IMR-90 (cell line): Measurements from ENCODE around the gene KMT2C. TPM values are rescaled to one million over a fixed set of nuclear protein-coding genes. Genes with fewer than 3 reads are reported as not detected.

Experiments
- ATAC-seq: fragments of 200-7000 bp; cut with Tn5 transposase; 2 replicates; pipeline ENCODE4 v1.9.1; 2020; ENCODE audit warnings: low read depth, mild to moderate bottlenecking, moderate library complexity
- BruUV-seq: library from RNA; stranded (reverse); fragments of 400-500 nt; replicated peaks from 2 replicates; lab custom pipeline; 2021; lab: Mats Ljungman, UMichigan
- CTCF ChIA-PET: fragments of 300-600 bp; formaldehyde crosslinking; extraction: SDS; loops from one replicate; lab custom pipeline; 2021; ENCODE audit warnings: antibody characterized with exemption; lab: Yijun Ruan, JAX
- POLR2A ChIA-PET: fragments of 300-600 bp; sonication (Branson Sonifier 250); formaldehyde crosslinking; loops from one replicate; lab custom pipeline; 2022; ENCODE audit warnings: antibody characterized with exemption; ENCODE audit not compliant: unreplicated experiment; lab: Charles Lee
- DNase-seq: peaks from one replicate; pipeline ENCODE4 v3.0.0; 2013
- H2AFZ ChIP-seq: replicated peaks from 2 replicates; pipeline ENCODE3; 2013; ENCODE audit warnings: low read length, mild to moderate bottlenecking; ENCODE audit not compliant: poor library complexity
- H2AK5ac ChIP-seq: 2 replicates; pipeline ENCODE4 v1.6.1; 2013; ENCODE audit warnings: low read depth, low read length, inconsistent platforms
- H2AK9ac ChIP-seq: replicated peaks from 2 replicates; pipeline ENCODE3; 2013; ENCODE audit warnings: mild to moderate bottlenecking, low read depth, low read length, moderate library complexity; ENCODE audit not compliant: poor library complexity
- H2BK120ac ChIP-seq: 2 replicates; pipeline ENCODE4 v1.6.1; 2013; ENCODE audit warnings: low read depth, low read length, inconsistent platforms
- H2BK15ac ChIP-seq: 3 replicates; pipeline ENCODE4 v1.6.1; 2013; ENCODE audit warnings: low read depth, low read length, inconsistent platforms
- H2BK20ac ChIP-seq: 2 replicates; pipeline ENCODE4 v1.6.1; 2013; ENCODE audit warnings: low read depth, mild to moderate bottlenecking, inconsistent platforms, low read length, moderate library complexity
- H2BK5ac ChIP-seq: 2 replicates; pipeline ENCODE4 v1.6.1; 2013; ENCODE audit warnings: mild to moderate bottlenecking, low read depth, low read length, inconsistent platforms; ENCODE audit not compliant: poor library complexity, severe bottlenecking
- H3K14ac ChIP-seq: replicated peaks from 2 replicates; pipeline ENCODE4 v1.6.1; 2013; ENCODE audit warnings: low read depth, low read length, inconsistent platforms
- H3K18ac ChIP-seq: 2 replicates; pipeline ENCODE4 v1.6.1; 2013; ENCODE audit warnings: low read depth, low read length, control low read depth
- H3K23ac ChIP-seq: 2 replicates; pipeline ENCODE4 v1.6.1; 2013; ENCODE audit warnings: low read depth, low read length, inconsistent platforms
- H3K27ac ChIP-seq: 2 replicates; pipeline ENCODE4 v1.5.1; 2013; ENCODE audit warnings: mild to moderate bottlenecking, control low read depth, low read length; ENCODE audit not compliant: insufficient read depth
- H3K27me3 ChIP-seq: 2 replicates; pipeline ENCODE4 v1.6.1; 2013; ENCODE audit warnings: low read length; ENCODE audit not compliant: control insufficient read depth, insufficient read depth
- H3K36me3 ChIP-seq: 2 replicates; pipeline ENCODE4 v1.6.1; 2013; ENCODE audit warnings: low read length, mixed read lengths; ENCODE audit not compliant: control insufficient read depth, insufficient read depth
- H3K4ac ChIP-seq: 2 replicates; pipeline ENCODE4 v1.6.1; 2013; ENCODE audit warnings: low read depth, low read length, inconsistent platforms
- H3K4me1 ChIP-seq: 2 replicates; pipeline ENCODE4 v1.6.1; 2013; ENCODE audit warnings: low read length, mixed read lengths; ENCODE audit not compliant: control insufficient read depth, insufficient read depth
- H3K4me2 ChIP-seq: 2 replicates; pipeline ENCODE4 v1.6.1; 2013; ENCODE audit warnings: low read depth, mild to moderate bottlenecking, control low read depth, low read length, moderate library complexity
- H3K4me3 ChIP-seq: 2 replicates; pipeline ENCODE4 v1.5.1; 2013; ENCODE audit warnings: low read depth, mild to moderate bottlenecking, control low read depth, low read length, moderate library complexity; ENCODE audit not compliant: insufficient read depth
- H3K56ac ChIP-seq: 2 replicates; pipeline ENCODE4 v1.6.1; 2013; ENCODE audit warnings: low read length, inconsistent platforms; ENCODE audit not compliant: insufficient read depth; ENCODE audit errors: extremely low read depth
- H3K79me1 ChIP-seq, 2 experiments: 2 replicates each; pipeline ENCODE4 v1.6.1; 2013; ENCODE audit warnings: low read length in 2 of 2, inconsistent platforms in 1 of 2, low read depth in 1 of 2
- H3K9ac ChIP-seq: 2 replicates; pipeline ENCODE4 v1.6.1; 2013; ENCODE audit warnings: low read depth, low read length, control low read depth
- H3K9me1 ChIP-seq: 2 replicates; pipeline ENCODE4 v1.6.1; 2013; ENCODE audit warnings: low read length, inconsistent platforms; ENCODE audit not compliant: insufficient read depth
- H3K9me3 ChIP-seq: 2 replicates; pipeline ENCODE4 v1.6.1; 2013; ENCODE audit warnings: low read length; ENCODE audit not compliant: control insufficient read depth, insufficient read depth
- H4K20me1 ChIP-seq: 2 replicates; pipeline ENCODE4 v1.6.1; 2013; ENCODE audit warnings: low read length, inconsistent platforms; ENCODE audit not compliant: insufficient read depth
- H4K5ac ChIP-seq: 2 replicates; pipeline ENCODE4 v1.6.1; 2013; ENCODE audit warnings: mild to moderate bottlenecking, low read depth, low read length, control low read depth
- H4K8ac ChIP-seq, 2 experiments: 2 replicates each; pipeline ENCODE4 v1.6.1; 2013; ENCODE audit warnings: low read depth in 2 of 2, low read length in 2 of 2, control low read depth in 1 of 2, inconsistent platforms in 1 of 2
- H4K91ac ChIP-seq: 2 replicates; pipeline ENCODE4 v1.6.1; 2013; ENCODE audit warnings: low read depth, low read length, inconsistent platforms; ENCODE audit not compliant: insufficient read depth
- CEBPB ChIP-seq: IDR thresholded peaks from 2 replicates; pipeline ENCODE4 v1.6.1; 2012; ENCODE audit warnings: low read depth, low read length, improper control_type of control experiment
- CHD1 ChIP-seq: IDR thresholded peaks from 2 replicates; pipeline ENCODE4 v1.6.1; 2012; ENCODE audit warnings: low read depth, low read length, improper control_type of control experiment
- MAFK ChIP-seq: IDR thresholded peaks from 2 replicates; pipeline ENCODE4 v1.6.1; 2012; ENCODE audit warnings: low read depth, low read length, improper control_type of control experiment
- MAZ ChIP-seq: IDR thresholded peaks from 2 replicates; pipeline ENCODE4 v1.6.1; 2012; ENCODE audit warnings: low read depth, mild to moderate bottlenecking, low read length, improper control_type of control experiment, moderate library complexity, borderline replicate concordance
- MXI1 ChIP-seq: IDR thresholded peaks from 2 replicates; pipeline ENCODE4 v1.6.1; 2012; ENCODE audit warnings: low read depth, mild to moderate bottlenecking, low read length, moderate library complexity, borderline replicate concordance
- POLR2A ChIP-seq: IDR thresholded peaks from 2 replicates; pipeline ENCODE4 v1.6.1; 2012; ENCODE audit warnings: mild to moderate bottlenecking, low read depth, low read length
- RAD21 ChIP-seq: IDR thresholded peaks from 2 replicates; pipeline ENCODE4 v1.6.1; 2012; ENCODE audit warnings: low read length, improper control_type of control experiment
- RFX5 ChIP-seq: IDR thresholded peaks from 2 replicates; pipeline ENCODE4 v1.8.0; 2012; ENCODE audit warnings: low read depth, mild to moderate bottlenecking, low read length, moderate library complexity
- SMC3 ChIP-seq: fragments of 150-350 bp; IDR thresholded peaks from 2 replicates; pipeline ENCODE4 v1.6.1; 2016; ENCODE audit warnings: low read depth, mild to moderate bottlenecking, antibody characterized with exemption, low read length, moderate library complexity
- WGBS, 2 experiments: methylation state at CpG; one replicate each; pipeline versions ENCODE4 v1.1.5 to v1.1.7; 2013; ENCODE audit warnings: missing lambda C conversion rate in 2 of 2; ENCODE audit not compliant: insufficient read length in 1 of 2; ENCODE audit errors: extremely low coverage in 2 of 2; 5-methylcytosine and 5-hydroxymethylcytosine counted together
- dilution Hi-C: fragments of 300-500 bp; cut with HindIII; formaldehyde crosslinking; loops from one replicate; pipeline ENCODE4 v1.14.3; 2018; ENCODE audit warnings: low sequenced_read_pairs; ENCODE audit not compliant: unreplicated experiment
- in situ Hi-C: fragments of 300-500 bp; cut with MboI; formaldehyde crosslinking; loops from 3 replicates; pipeline ENCODE4 v1.14.3; 2019; ENCODE audit warnings: low sequenced_read_pairs, inconsistent platforms, mixed read lengths
- intact Hi-C: fragments of 100-400 bp; cut with micrococcal nuclease; formaldehyde crosslinking; loops from 2 replicates; pipeline ENCODE4 v1.10.0; 2022
- polyA plus RNA-seq, 3 experiments: library from polyadenylated mRNA; depleted of rRNA; stranded (reverse); fragments of >200 nt; gene quantifications; 2 replicates each; pipeline ENCODE4 v1.2.3, GENCODE V29; 2012; ENCODE audit warnings: low replicate concordance in 1 of 3
- total RNA-seq: library from RNA; depleted of rRNA; stranded (reverse); fragments of >200 nt; gene quantifications from 2 replicates; pipeline ENCODE4 v1.2.3, GENCODE V29; 2012
- TF ChIP-seq, protein P1 (sequence below): conservative IDR thresholded peaks from 2 replicates; pipeline ENCODE4 v1.5.1; 2012; ENCODE audit warnings: mild to moderate bottlenecking, low read depth, low read length, improper control_type of control experiment
- TF ChIP-seq, protein P2 (sequence below): fragments of 150-350 bp; IDR thresholded peaks from 2 replicates; pipeline ENCODE4 v1.6.1; 2017; ENCODE audit warnings: mild to moderate bottlenecking, antibody characterized with exemption, low read length, low read depth

Gene KMT2C
- total and polyA plus RNA-seq, 2 of the 4 experiments (the other 2 are of a cell fraction), result 8.0 to 23.3 TPM

DNA sequence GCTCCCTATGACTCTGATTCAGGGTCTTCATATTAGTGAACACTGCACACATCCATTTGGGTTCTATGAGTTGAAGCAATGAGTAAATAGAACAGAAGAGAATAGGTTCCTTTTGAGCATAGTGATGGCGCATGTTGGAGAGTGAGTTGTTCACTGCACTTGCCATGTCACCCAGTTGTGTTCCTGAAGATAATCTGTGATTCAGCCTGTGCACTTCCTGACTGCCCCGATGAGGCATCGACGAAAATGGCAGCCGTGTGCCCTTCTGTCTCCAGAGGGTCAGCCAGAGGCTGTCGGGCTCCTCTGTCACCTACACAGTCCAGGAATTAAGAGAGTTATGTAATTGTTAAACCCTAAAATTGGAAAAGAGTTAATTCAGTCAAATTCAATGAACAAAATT is 315.6 kb downstream of the KMT2C start:
- ChIA-PET POLR2A (no interaction called here), CTCF (no interaction called here)
- Histone ChIP-seq H4K91ac (no peak overlapping the region), H3K9me1 (no peaks in the 10 kb centered on the region), H3K27me3 (no peaks in the 10 kb centered on the region), H3K79me1 (peaks cover 0 to 2% of the 10 kb centered on the region in 2 experiments; a peak in 1 of 4 replicates), H2AK5ac (no peak overlapping the region), H4K8ac (no peak overlapping the region), H3K14ac (no peak overlapping the region), H2BK20ac (no peak overlapping the region), H3K9ac (no peak overlapping the region), H2AK9ac (no peak overlapping the region), H2BK5ac (no peak overlapping the region), H4K20me1 (no peaks in the 10 kb centered on the region), H3K4me2 (no peak overlapping the region), H3K36me3 (peaks cover 37% of the 10 kb centered on the region), H3K4me1 (no peaks in the 10 kb centered on the region), H3K27ac (no peak overlapping the region), H2BK15ac (no peak overlapping the region), H3K4ac (no peak overlapping the region), H3K18ac (no peak overlapping the region), H4K5ac (no peak overlapping the region), H3K4me3 (no peak overlapping the region), H2BK120ac (no peak overlapping the region), H3K56ac (no peak overlapping the region), H2AFZ (no peak overlapping the region), H3K9me3 (no peaks in the 10 kb centered on the region), H3K23ac (no peak overlapping the region)
- in situ Hi-C loops (no loop called here), dilution Hi-C loops (no loop called here), intact Hi-C loops (no loop called here)
- WGBS, 2 experiments, result 100% methylated on average over 1 of the region's 6 CpGs; no CpG with 5 or more reads in 1 of the 2 experiments
- no TSS peak for BruUV-seq
- TF ChIP-seq CEBPB (no peak), CHD1 (no peak), RFX5 (no peak), MAZ (no peak), RAD21 (no peak), MXI1 (no peak), MAFK (no peak), POLR2A (no peak), SMC3 (no peak)
- TF ChIP-seq, protein P1, sequence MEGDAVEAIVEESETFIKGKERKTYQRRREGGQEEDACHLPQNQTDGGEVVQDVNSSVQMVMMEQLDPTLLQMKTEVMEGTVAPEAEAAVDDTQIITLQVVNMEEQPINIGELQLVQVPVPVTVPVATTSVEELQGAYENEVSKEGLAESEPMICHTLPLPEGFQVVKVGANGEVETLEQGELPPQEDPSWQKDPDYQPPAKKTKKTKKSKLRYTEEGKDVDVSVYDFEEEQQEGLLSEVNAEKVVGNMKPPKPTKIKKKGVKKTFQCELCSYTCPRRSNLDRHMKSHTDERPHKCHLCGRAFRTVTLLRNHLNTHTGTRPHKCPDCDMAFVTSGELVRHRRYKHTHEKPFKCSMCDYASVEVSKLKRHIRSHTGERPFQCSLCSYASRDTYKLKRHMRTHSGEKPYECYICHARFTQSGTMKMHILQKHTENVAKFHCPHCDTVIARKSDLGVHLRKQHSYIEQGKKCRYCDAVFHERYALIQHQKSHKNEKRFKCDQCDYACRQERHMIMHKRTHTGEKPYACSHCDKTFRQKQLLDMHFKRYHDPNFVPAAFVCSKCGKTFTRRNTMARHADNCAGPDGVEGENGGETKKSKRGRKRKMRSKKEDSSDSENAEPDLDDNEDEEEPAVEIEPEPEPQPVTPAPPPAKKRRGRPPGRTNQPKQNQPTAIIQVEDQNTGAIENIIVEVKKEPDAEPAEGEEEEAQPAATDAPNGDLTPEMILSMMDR, result no peak
- TF ChIP-seq, protein P2, sequence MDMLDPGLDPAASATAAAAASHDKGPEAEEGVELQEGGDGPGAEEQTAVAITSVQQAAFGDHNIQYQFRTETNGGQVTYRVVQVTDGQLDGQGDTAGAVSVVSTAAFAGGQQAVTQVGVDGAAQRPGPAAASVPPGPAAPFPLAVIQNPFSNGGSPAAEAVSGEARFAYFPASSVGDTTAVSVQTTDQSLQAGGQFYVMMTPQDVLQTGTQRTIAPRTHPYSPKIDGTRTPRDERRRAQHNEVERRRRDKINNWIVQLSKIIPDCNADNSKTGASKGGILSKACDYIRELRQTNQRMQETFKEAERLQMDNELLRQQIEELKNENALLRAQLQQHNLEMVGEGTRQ, result no peak
- no peak for ATAC-seq
- peak; percentile 8 for DNase-seq
